Nephron progenitor cell (in vitro differentiated cells): ENCODE measurements around the gene TP73.

Experiments used
- DNase-seq: peaks from one replicate; pipeline ENCODE4 v3.0.0; 2021
- H3K27ac Mint-ChIP-seq: 2 replicates; pipeline ENCODE4 v1.8.0; 2021; ENCODE audit warnings: mild to moderate bottlenecking, moderate library complexity, mixed read lengths
- H3K27me3 Mint-ChIP-seq: 2 replicates; pipeline ENCODE4 v1.8.0; 2021; ENCODE audit warnings: mild to moderate bottlenecking, low read depth, mixed read lengths; ENCODE audit not compliant: poor library complexity
- H3K36me3 Mint-ChIP-seq: 2 replicates; pipeline ENCODE4 v1.8.0; 2021; ENCODE audit warnings: low read depth, mixed read lengths
- H3K4me1 Mint-ChIP-seq: 2 replicates; pipeline ENCODE4 v1.8.0; 2021; ENCODE audit warnings: mixed read lengths
- H3K4me3 Mint-ChIP-seq: 2 replicates; pipeline ENCODE4 v1.8.0; 2021; ENCODE audit warnings: mild to moderate bottlenecking, moderate library complexity, mixed read lengths
- H3K9me3 Mint-ChIP-seq: 2 replicates; pipeline ENCODE4 v1.8.0; 2021; ENCODE audit warnings: mild to moderate bottlenecking, moderate library complexity, mixed read lengths
- TF ChIP-seq, protein P1 (sequence below): fragments of 200-600 bp; sonication (generic); IDR thresholded peaks from 2 replicates; pipeline ENCODE4 v1.5.0; 2021; ENCODE audit warnings: antibody characterized with exemption

TP73 gene

DNA sequence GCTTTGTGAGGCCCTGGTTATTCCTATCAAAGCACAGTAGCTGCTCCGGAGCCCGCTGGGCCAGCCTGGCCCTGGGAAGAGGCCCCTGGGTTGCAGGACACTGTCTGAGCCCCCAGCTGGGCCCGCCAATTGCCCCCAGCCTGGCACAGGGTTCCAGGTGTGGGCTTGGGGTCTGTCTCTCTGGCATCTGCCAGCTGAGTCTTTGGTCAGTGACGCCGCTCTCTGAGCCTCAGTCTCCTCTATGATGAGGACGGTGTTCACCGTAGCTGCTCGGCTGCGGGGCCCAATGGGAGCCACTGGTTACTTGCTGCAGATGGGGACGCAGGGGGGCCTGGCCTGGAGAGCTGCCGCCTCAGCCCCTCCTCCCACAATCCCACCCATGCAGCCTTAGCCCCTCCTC, 41.0 kb downstream of the TP73 start:
- H3K27ac Mint-ChIP-seq: no peak overlapping the region
- DNase-seq: no peak
- peaks cover 3% of the 10 kb centered on the region for H3K9me3 Mint-ChIP-seq
- TF ChIP-seq, protein P1, sequence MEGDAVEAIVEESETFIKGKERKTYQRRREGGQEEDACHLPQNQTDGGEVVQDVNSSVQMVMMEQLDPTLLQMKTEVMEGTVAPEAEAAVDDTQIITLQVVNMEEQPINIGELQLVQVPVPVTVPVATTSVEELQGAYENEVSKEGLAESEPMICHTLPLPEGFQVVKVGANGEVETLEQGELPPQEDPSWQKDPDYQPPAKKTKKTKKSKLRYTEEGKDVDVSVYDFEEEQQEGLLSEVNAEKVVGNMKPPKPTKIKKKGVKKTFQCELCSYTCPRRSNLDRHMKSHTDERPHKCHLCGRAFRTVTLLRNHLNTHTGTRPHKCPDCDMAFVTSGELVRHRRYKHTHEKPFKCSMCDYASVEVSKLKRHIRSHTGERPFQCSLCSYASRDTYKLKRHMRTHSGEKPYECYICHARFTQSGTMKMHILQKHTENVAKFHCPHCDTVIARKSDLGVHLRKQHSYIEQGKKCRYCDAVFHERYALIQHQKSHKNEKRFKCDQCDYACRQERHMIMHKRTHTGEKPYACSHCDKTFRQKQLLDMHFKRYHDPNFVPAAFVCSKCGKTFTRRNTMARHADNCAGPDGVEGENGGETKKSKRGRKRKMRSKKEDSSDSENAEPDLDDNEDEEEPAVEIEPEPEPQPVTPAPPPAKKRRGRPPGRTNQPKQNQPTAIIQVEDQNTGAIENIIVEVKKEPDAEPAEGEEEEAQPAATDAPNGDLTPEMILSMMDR: no peak
- no peak overlapping the region for H3K4me3 Mint-ChIP-seq
- no peaks in the 10 kb centered on the region for H3K36me3 Mint-ChIP-seq
- peaks cover 32% of the 10 kb centered on the region for H3K4me1 Mint-ChIP-seq
- H3K27me3 Mint-ChIP-seq: peaks cover 25% of the 10 kb centered on the region

DNA sequence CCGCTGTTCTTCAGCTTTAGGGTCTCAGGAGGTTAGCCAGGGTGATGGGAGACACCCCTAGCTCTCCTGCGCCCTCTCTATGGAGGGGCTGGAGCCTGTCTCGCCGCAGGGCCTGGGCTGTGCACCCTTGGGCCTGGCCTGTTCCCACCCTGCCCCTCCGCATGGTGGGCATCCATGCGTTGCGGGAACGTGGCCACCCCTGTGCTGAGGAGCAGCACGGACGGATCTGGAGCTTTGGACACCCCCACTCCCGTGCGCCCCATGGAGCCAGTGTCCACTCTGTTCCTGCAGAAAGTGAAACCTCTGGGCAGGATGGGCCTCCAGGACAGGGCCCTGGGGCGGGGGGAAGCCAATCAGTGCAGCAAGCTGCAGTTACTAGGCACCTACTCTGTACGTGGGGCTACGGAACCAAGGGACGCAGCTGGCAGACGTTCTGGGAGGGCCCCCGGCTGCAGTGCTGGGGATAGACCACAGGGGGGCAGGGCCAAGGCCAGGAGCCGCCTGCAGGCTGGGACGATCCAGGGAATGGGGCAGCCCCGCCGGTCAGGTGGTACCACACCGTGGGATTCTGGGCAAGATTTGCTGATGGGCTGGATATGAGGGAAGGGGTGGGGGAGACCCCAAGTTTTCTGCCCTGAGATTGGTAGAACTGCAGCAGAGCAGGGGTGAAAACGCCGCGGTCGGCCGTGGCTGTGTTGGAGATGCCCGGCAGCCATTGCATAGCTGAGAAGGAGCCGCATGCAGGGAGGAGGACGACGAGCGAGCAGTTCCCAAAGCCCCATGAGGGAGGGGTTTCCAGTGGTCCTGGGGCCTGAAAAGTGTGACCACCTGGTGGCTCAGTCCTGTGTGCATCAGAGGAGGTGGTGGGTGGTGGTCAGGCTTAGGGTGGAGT, 43.3 kb downstream of the TP73 start:
- DNase-seq: peak; percentile 79
- Mint-ChIP-seq H3K4me3 (peak overlapping the region; percentile 67), H3K9me3 (peaks cover 3% of the 10 kb centered on the region), H3K27ac (no peak overlapping the region), H3K36me3 (no peaks in the 10 kb centered on the region), H3K27me3 (peaks cover 37% of the 10 kb centered on the region), H3K4me1 (peaks cover 35% of the 10 kb centered on the region)
- TF ChIP-seq, protein P1: peak; percentile 91

DNA sequence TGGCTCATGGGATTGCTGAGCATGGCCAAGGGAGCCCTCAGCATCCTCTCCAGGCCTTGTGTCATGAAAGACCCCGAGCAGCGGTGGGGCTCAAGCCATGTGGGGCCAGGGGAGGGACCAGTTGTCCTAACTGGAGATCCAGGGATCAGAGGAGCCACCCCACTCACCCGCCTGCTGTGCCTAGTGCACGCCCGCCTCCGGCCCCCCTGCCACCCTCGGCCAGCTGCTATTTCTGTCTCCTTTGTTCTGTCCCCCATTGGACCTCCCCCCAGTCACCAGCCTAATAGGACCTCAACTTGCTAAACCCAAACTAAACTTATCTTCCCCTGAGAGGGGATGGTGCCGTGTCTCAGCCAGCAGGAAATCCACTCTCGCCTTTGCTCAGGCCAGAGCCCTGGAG, 44.4 kb downstream of the TP73 start:
- H3K4me1 Mint-ChIP-seq: peaks cover 40% of the 10 kb centered on the region
- H3K9me3 Mint-ChIP-seq: peaks cover 3% of the 10 kb centered on the region
- H3K27me3 Mint-ChIP-seq: peaks cover 37% of the 10 kb centered on the region
- DNase-seq: no peak
- no peaks in the 10 kb centered on the region for H3K36me3 Mint-ChIP-seq
- no peak overlapping the region for H3K27ac Mint-ChIP-seq
- TF ChIP-seq, protein P1: no peak
- H3K4me3 Mint-ChIP-seq: no peak overlapping the region

DNA sequence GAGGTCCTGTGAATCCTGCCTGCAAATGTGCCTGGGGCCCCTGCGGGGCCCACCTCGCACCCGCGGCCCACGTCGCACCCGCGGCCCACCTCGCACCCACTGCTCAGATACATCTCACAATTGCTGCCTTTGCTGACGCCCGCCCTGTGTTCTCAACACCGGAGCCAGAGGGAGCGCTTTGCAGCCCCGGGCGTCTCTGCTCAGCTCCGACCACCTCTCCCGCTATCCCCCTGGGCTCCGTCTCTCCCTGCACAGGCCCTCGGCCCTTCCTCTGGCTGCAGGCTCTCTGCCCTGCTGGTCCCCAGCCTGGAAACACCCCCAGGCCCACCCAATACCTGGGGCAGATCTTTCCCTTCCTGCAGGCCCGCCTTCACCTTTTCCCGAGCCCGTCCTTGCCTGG, 44.8 kb downstream of the TP73 start:
- no peak for DNase-seq
- TF ChIP-seq, protein P1: no peak
- no peaks in the 10 kb centered on the region for H3K36me3 Mint-ChIP-seq
- H3K27me3 Mint-ChIP-seq: peaks cover 37% of the 10 kb centered on the region
- H3K4me1 Mint-ChIP-seq: peaks cover 40% of the 10 kb centered on the region
- peaks cover under 1% of the 10 kb centered on the region for H3K9me3 Mint-ChIP-seq
- H3K4me3 Mint-ChIP-seq: no peak overlapping the region
- H3K27ac Mint-ChIP-seq: no peak overlapping the region

DNA sequence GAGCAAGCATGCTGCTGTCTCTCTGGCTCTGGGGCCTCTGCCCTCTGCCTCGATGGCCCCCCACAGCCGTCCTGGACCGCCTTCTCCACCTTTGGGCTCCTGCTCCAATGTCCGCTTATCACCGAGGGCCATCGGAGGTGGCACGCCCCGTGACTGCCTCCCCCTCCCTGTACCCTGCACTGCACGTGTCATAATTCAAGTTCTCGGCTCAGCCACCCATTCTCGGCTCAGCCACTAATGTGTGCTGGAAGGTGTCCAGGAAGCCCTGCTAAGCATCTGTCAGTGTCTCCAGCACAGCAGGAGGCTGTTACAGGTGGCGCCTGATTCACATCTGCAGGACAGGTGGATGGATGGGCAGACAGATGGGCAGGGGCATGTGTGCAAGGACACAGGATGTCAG, 45.5 kb downstream of the TP73 start:
- Mint-ChIP-seq H3K4me1 (peaks cover 40% of the 10 kb centered on the region), H3K27ac (peak overlapping the region; percentile 48), H3K4me3 (no peak overlapping the region), H3K36me3 (no peaks in the 10 kb centered on the region), H3K9me3 (no peaks in the 10 kb centered on the region), H3K27me3 (peaks cover 35% of the 10 kb centered on the region)
- DNase-seq: no peak
- TF ChIP-seq, protein P1: no peak
